Stomach (tissue), 9 donors: Measurements from ENCODE around the gene TOM1L1. TPM values are rescaled to one million over a fixed set of nuclear protein-coding genes. Genes with fewer than 3 reads are reported as not detected.
A peak's percentile ranks its signal among the peaks of the same experiment; 100 is the strongest.

Experiments used
- DNase-seq, 2 donors: peaks; one replicate each; pipeline versions ENCODE4 v3.0.0 to v3.0.0-alpha.2; 2013 to 2019
- H3K27ac ChIP-seq, 5 donors: fragments of 200-600 bp in 4 of 5; sonication (generic) in 4 of 5; one replicate each; pipeline ENCODE4 v1.5.1; 2013 to 2019; ENCODE audit warnings: mild to moderate bottlenecking in 1 of 5, moderate library complexity in 1 of 5
- H3K27me3 ChIP-seq, 3 donors: fragments of 200-600 bp; sonication (generic); one replicate each; pipeline ENCODE4 v1.5.1; 2017 to 2019; ENCODE audit warnings: mixed run types in 1 of 3
- H3K36me3 ChIP-seq, 4 donors: fragments of 200-600 bp; sonication (generic); 1 replicate in 3 of 4; 2 replicates in 1 of 4; pipeline ENCODE4 v1.5.1; 2016 to 2019
- H3K4me1 ChIP-seq, 4 donors: fragments of 200-600 bp; sonication (generic); one replicate each; pipeline ENCODE4 v1.5.1; 2016 to 2019
- H3K4me3 ChIP-seq, 4 donors: fragments of 200-600 bp; sonication (generic) in 3 of 4; one replicate each; pipeline ENCODE4 v1.5.1; 2016 to 2019; ENCODE audit warnings: mild to moderate bottlenecking in 1 of 4
- H3K9me3 ChIP-seq, 4 donors: fragments of 200-600 bp; sonication (generic); one replicate each; pipeline ENCODE4 v1.5.1; 2016 to 2019
- EP300 ChIP-seq: sonication (generic); formaldehyde crosslinking; IDR thresholded peaks from one replicate; pipeline ENCODE4 v1.6.1; 2017; ENCODE audit warnings: antibody characterized with exemption
- POLR2A ChIP-seq, 4 donors: fragments of 450-650 bp; IDR thresholded peaks; one replicate each; pipeline ENCODE4 v1.6.1; 2016; ENCODE audit warnings: antibody characterized with exemption in 4 of 4, control low read depth in 2 of 4, mild to moderate bottlenecking in 1 of 4, moderate library complexity in 1 of 4
- POLR2AphosphoS5 ChIP-seq, 3 donors: sonication (generic); formaldehyde crosslinking; IDR thresholded peaks; one replicate each; pipeline ENCODE4 v1.6.1; 2016; ENCODE audit warnings: antibody characterized with exemption in 3 of 3
- WGBS, 5 donors: extraction: QIAGEN DNeasy Blood & Tissue Kit in 3 of 5; methylation state at CpG; one replicate each; pipeline versions ENCODE4 v1.1.5 to v1.1.7; 2013 to 2018; 5-methylcytosine and 5-hydroxymethylcytosine counted together
- intact Hi-C: fragments of 100-400 bp; cut with DNase I; formaldehyde crosslinking; loops from one replicate; pipeline ENCODE4 v1.15.1; 2023; ENCODE audit warnings: low total_unique reads
- polyA plus RNA-seq, 3 donors: library from polyadenylated mRNA; stranded (reverse); fragments of 200-250 nt; gene quantifications; one replicate each; pipeline ENCODE4 v1.2.3, GENCODE V29; 2013
- total RNA-seq, 5 donors: library from RNA; depleted of rRNA; stranded (reverse); fragments of >200 nt; gene quantifications; one replicate each; pipeline versions ENCODE4 v1.1.0 to v1.2.3, GENCODE V29; 2014 to 2016
- TF ChIP-seq, protein P1 (sequence below), 7 experiments: fragments of 450-650 bp in 4 of 7; fragments of 200-600 bp in 3 of 7; sonication (generic) in 3 of 7; IDR thresholded peaks; one replicate each; pipeline ENCODE4 v1.5.1; 2016 to 2019; ENCODE audit warnings: antibody characterized with exemption in 7 of 7, control low read depth in 2 of 7, mild to moderate bottlenecking in 1 of 7
- donor health status: healthy with polysubstance abuse.
- donor health status: Bipolar disorder and iron deficiency.
- donor health status: healthy.

The TOM1L1 gene
- total and polyA plus RNA-seq, 8 donors, result 19.4 to 134 (median 47.6) TPM

DNA sequence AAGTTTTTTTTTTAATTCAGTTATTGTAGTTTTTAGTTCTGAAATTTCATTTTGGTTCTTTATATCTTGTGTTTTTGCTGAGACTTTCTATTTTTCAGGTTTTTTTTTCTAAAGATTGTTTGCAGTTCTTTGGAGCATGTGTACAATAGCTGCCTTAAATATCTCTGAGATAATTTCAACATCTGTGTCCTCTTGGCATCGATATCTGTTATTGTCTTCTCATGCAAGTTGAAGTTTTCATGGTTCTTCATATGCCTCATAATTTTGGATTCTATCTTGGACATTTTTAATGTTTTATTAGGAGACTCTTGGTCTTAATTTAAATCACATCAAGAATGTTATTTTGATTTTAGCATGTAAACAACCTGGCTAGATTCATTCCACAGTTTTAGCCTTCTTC lies 45.0 kb downstream of the TOM1L1 start:
- no peak for TF ChIP-seq POLR2A (IDR thresholded peaks at IDR 0.05)
- no peak for TF ChIP-seq EP300
- TF ChIP-seq POLR2AphosphoS5 (IDR thresholded peaks at IDR 0.05), result no peak
- TF ChIP-seq, protein P1, sequence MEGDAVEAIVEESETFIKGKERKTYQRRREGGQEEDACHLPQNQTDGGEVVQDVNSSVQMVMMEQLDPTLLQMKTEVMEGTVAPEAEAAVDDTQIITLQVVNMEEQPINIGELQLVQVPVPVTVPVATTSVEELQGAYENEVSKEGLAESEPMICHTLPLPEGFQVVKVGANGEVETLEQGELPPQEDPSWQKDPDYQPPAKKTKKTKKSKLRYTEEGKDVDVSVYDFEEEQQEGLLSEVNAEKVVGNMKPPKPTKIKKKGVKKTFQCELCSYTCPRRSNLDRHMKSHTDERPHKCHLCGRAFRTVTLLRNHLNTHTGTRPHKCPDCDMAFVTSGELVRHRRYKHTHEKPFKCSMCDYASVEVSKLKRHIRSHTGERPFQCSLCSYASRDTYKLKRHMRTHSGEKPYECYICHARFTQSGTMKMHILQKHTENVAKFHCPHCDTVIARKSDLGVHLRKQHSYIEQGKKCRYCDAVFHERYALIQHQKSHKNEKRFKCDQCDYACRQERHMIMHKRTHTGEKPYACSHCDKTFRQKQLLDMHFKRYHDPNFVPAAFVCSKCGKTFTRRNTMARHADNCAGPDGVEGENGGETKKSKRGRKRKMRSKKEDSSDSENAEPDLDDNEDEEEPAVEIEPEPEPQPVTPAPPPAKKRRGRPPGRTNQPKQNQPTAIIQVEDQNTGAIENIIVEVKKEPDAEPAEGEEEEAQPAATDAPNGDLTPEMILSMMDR (IDR thresholded peaks at IDR 0.05), result no peak
- no peak overlapping the region for H3K27ac ChIP-seq
- WGBS, 5 donors, result 89 to 97% (median 94%) methylated on average over 1 of the region's 1 CpG
- H3K4me1 ChIP-seq, result peaks cover 0 to 5% (median 0%) of the 10 kb centered on the region in 4 donors
- H3K27me3 ChIP-seq, result no peaks in the 10 kb centered on the region
- intact Hi-C loops, result no loop called here
- H3K36me3 ChIP-seq, result peaks cover 0 to 31% (median 28%) of the 10 kb centered on the region in 4 donors
- no peaks in the 10 kb centered on the region for H3K9me3 ChIP-seq
- no peak for DNase-seq
- H3K4me3 ChIP-seq, result no peak overlapping the region

- 88 to 100% (median 93%) methylated on average over 2 of the region's 2 CpGs for WGBS, 5 donors
- Histone ChIP-seq H3K27ac (no peak overlapping the region), H3K9me3 (no peaks in the 10 kb centered on the region), H3K27me3 (no peaks in the 10 kb centered on the region), H3K36me3 (peaks cover 12 to 47% (median 42%) of the 10 kb centered on the region in 4 donors), H3K4me3 (no peak overlapping the region), H3K4me1 (peaks cover 0 to 5% (median 0%) of the 10 kb centered on the region in 4 donors)
- no peak for DNase-seq
- no peak for TF ChIP-seq POLR2A (IDR thresholded peaks at IDR 0.05)
- TF ChIP-seq POLR2AphosphoS5 (IDR thresholded peaks at IDR 0.05), result no peak
- TF ChIP-seq, protein P1 (IDR thresholded peaks at IDR 0.05), result no peak
- TF ChIP-seq EP300, result no peak
- intact Hi-C loops, result no loop called here
Observed at GRCh38 chr17:54947396-54947795, 46.7 kb downstream of the TOM1L1 start.

DNA sequence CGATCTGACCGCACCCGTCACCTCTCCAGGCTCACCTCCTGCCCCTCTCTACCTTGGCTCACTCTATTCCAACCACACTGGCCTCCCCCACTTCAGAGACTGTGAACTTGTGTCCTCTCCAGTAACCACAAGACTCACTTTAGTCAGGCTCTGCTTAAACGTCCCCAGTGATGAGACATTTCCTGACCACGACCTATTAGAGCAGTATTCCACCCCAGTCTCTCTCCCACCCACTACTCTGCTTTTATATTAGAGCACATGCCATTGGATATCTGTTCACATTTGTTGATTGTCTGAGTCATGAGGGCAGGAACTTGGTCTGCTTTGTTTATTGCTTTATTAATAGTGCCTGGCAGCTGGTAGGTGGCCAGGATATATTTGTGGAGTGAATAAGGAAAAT lies 47.7 kb downstream of the TOM1L1 start:
- peaks cover 0 to 5% (median 0%) of the 10 kb centered on the region in 4 donors for H3K4me1 ChIP-seq
- no peaks in the 10 kb centered on the region for H3K9me3 ChIP-seq
- H3K4me3 ChIP-seq, result no peak overlapping the region
- H3K27ac ChIP-seq, result no peak overlapping the region
- H3K36me3 ChIP-seq, result peaks cover 16 to 57% (median 45%) of the 10 kb centered on the region in 4 donors
- no peak for DNase-seq
- WGBS, 5 donors, result 52 to 70% (median 62%) methylated on average over 5 of the region's 5 CpGs
- intact Hi-C loops, result no loop called here
- no peaks in the 10 kb centered on the region for H3K27me3 ChIP-seq
- no peak for TF ChIP-seq POLR2A (IDR thresholded peaks at IDR 0.05)
- TF ChIP-seq, protein P1 (IDR thresholded peaks at IDR 0.05), result no peak
- TF ChIP-seq POLR2AphosphoS5 (IDR thresholded peaks at IDR 0.05), result no peak
- no peak for TF ChIP-seq EP300

GRCh38 chr17:54950116-54950515 lies 49.5 kb downstream of the TOM1L1 start:
- Histone ChIP-seq H3K36me3 (peaks cover 16 to 74% (median 60%) of the 10 kb centered on the region in 4 donors), H3K4me1 (peaks cover 0 to 5% (median 0%) of the 10 kb centered on the region in 4 donors), H3K9me3 (no peaks in the 10 kb centered on the region), H3K4me3 (no peak overlapping the region), H3K27ac (no peak overlapping the region), H3K27me3 (no peaks in the 10 kb centered on the region)
- TF ChIP-seq POLR2A (IDR thresholded peaks at IDR 0.05), result no peak
- TF ChIP-seq POLR2AphosphoS5 (IDR thresholded peaks at IDR 0.05), result no peak
- no peak for TF ChIP-seq EP300
- TF ChIP-seq, protein P1 (IDR thresholded peaks at IDR 0.05), result no peak
- intact Hi-C loops, result no loop called here
- WGBS, 5 donors, result 71 to 93% (median 85%) methylated on average over 2 of the region's 2 CpGs
- DNase-seq, result peak in 1 of 2 donors; percentile 30
